Suprapubic skin (tissue), 4 donors: Measurements from ENCODE around the gene CNTN4. TPM values are rescaled to one million over a fixed set of nuclear protein-coding genes. Genes with fewer than 3 reads are reported as not detected.

Source experiments
- DNase-seq, 2 donors: peaks; one replicate each; pipeline ENCODE4 v3.0.0-alpha.2; 2019; ENCODE audit warnings: low spot score in 2 of 2
- H3K27ac ChIP-seq: fragments of 200-600 bp; sonication (generic); one replicate; pipeline ENCODE4 v1.5.1; 2019
- H3K27me3 ChIP-seq: fragments of 200-600 bp; sonication (generic); one replicate; pipeline ENCODE4 v1.5.1; 2019
- H3K36me3 ChIP-seq: fragments of 200-600 bp; sonication (generic); one replicate; pipeline ENCODE4 v1.5.1; 2019
- H3K4me1 ChIP-seq: fragments of 200-600 bp; sonication (generic); one replicate; pipeline ENCODE4 v1.5.1; 2019
- H3K4me3 ChIP-seq: fragments of 200-600 bp; sonication (generic); one replicate; pipeline ENCODE4 v1.5.1; 2019; ENCODE audit warnings: mild to moderate bottlenecking
- H3K9me3 ChIP-seq: fragments of 200-600 bp; sonication (generic); one replicate; pipeline ENCODE4 v1.5.1; 2019
- CTCF ChIP-seq, 2 donors: fragments of 200-600 bp in 1 of 2; fragments of 450-650 bp in 1 of 2; sonication (generic) in 1 of 2; IDR thresholded peaks; one replicate each; pipeline ENCODE4 v1.5.1; 2016 to 2019; ENCODE audit warnings: antibody characterized with exemption in 2 of 2, mild to moderate bottlenecking in 1 of 2, moderate library complexity in 1 of 2
- EP300 ChIP-seq: sonication (generic); formaldehyde crosslinking; IDR thresholded peaks from one replicate; pipeline ENCODE4 v1.6.1; 2017; ENCODE audit warnings: antibody characterized with exemption
- POLR2A ChIP-seq, 2 donors: fragments of 450-650 bp; IDR thresholded peaks; one replicate each; pipeline ENCODE4 v1.6.1; 2017; ENCODE audit warnings: antibody characterized with exemption in 2 of 2, mild to moderate bottlenecking in 2 of 2, moderate library complexity in 2 of 2
- POLR2AphosphoS5 ChIP-seq, 3 donors: sonication (generic); formaldehyde crosslinking; IDR thresholded peaks; one replicate each; pipeline ENCODE4 v1.6.1; 2017; ENCODE audit warnings: antibody characterized with exemption in 3 of 3
- WGBS: methylation state at CpG from one replicate; pipeline ENCODE4 v1.1.5; 2018; 5-methylcytosine and 5-hydroxymethylcytosine counted together
- total RNA-seq, 4 donors: library from RNA; depleted of rRNA; stranded (reverse); fragments of >200 nt; gene quantifications; one replicate each; pipeline ENCODE4 v1.1.0, GENCODE V29; 2016

CNTN4 gene
- total RNA-seq, 4 donors from 2014 or later, result 0.60 to 8.1 (median 7.5) TPM

DNA sequence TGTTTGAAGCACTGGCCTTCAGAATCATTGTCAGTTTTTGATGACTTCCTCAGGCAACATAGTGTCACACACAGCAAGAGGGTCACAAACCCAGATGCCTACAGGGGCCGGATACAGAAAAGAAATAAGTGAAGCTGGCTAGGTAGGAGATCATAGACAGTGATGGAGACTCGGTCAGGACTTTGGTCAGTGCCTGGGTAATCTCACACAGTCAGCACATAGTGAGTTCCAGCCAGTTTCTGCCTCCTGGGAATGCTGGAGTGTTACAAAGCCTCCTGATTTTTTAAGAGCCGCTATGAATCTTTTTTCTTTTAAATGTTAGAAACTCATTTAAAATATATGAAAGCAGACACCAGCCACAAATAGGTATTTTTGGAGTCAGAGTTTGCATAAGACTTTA lies 612.4 kb downstream of the CNTN4 start:
- WGBS, result 74% methylated on average over 3 of the region's 3 CpGs
- TF ChIP-seq POLR2A (IDR thresholded peaks at IDR 0.05) (no peak), POLR2AphosphoS5 (IDR thresholded peaks at IDR 0.05) (no peak), EP300 (no peak), CTCF (IDR thresholded peaks at IDR 0.05) (no peak)
- DNase-seq, result no peak

DNA sequence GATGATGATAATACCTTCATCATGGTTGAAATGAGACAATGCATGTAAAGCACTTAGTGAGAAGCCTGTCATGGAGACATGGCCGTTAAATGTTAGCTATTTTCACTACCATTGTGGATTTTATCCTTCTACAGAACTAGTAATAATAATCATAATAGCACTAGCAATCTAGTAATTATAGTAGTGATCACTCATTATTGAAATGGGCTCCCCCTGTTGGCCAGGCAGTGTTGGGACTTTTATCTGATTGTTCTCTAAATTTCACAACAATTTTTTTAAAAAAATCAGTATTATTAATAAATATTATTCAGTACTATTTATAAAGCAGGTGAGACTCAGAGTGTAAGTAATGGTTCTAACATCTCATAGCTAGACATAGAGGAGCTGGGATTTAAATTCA lies 615.3 kb downstream of the CNTN4 start:
- TF ChIP-seq POLR2A (IDR thresholded peaks at IDR 0.05) (no peak), CTCF (IDR thresholded peaks at IDR 0.05) (no peak), POLR2AphosphoS5 (IDR thresholded peaks at IDR 0.05) (no peak), EP300 (no peak)
- no peaks in the 10 kb centered on the region for H3K9me3 ChIP-seq
- DNase-seq, result no peak
- H3K27me3 ChIP-seq, result no peaks in the 10 kb centered on the region
- H3K36me3 ChIP-seq, result no peaks in the 10 kb centered on the region
- peaks cover 3% of the 10 kb centered on the region for H3K4me1 ChIP-seq
- no peak overlapping the region for H3K4me3 ChIP-seq
- no peak overlapping the region for H3K27ac ChIP-seq
- WGBS, result 83% methylated on average over 1 of the region's 1 CpG

More for the DNA sequence above, 612.4 kb downstream of the CNTN4 start:
- Histone ChIP-seq H3K27me3 (no peaks in the 10 kb centered on the region), H3K4me1 (peaks cover 3% of the 10 kb centered on the region), H3K27ac (no peak overlapping the region), H3K4me3 (no peak overlapping the region), H3K36me3 (no peaks in the 10 kb centered on the region), H3K9me3 (no peaks in the 10 kb centered on the region)

DNA sequence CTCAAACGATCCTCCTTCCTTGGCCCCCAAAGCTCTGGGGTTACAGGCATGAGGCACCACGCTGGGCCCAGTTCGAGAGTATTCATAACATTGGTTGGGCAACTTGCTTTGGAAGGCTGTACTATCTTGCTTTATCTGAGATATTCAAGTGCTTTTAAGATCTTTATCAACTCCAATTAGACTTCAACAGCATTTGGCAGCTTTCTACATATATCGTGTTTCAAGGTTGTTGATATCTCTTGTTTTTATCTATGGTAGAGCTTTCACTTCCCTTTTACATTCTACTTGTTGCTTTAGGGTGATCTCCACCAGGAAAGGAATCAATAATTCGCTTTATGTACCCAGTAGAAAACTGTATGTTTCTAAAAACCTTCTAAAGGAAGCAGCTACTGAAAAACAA lies 616.2 kb downstream of the CNTN4 start:
- TF ChIP-seq EP300 (no peak), CTCF (IDR thresholded peaks at IDR 0.05) (no peak), POLR2A (IDR thresholded peaks at IDR 0.05) (no peak), POLR2AphosphoS5 (IDR thresholded peaks at IDR 0.05) (no peak)
- Histone ChIP-seq H3K36me3 (no peaks in the 10 kb centered on the region), H3K4me1 (peaks cover 3% of the 10 kb centered on the region), H3K27ac (no peak overlapping the region), H3K9me3 (no peaks in the 10 kb centered on the region), H3K4me3 (no peak overlapping the region), H3K27me3 (no peaks in the 10 kb centered on the region)
- DNase-seq, result no peak
- WGBS, result 48% methylated on average over 5 of the region's 5 CpGs

GRCh38 chr3:2727101-2727500 lies 628.4 kb downstream of the CNTN4 start:
- no peaks in the 10 kb centered on the region for H3K9me3 ChIP-seq
- no peak overlapping the region for H3K27ac ChIP-seq
- DNase-seq, result no peak
- H3K4me3 ChIP-seq, result no peak overlapping the region
- TF ChIP-seq POLR2AphosphoS5 (IDR thresholded peaks at IDR 0.05) (no peak), POLR2A (IDR thresholded peaks at IDR 0.05) (no peak), CTCF (IDR thresholded peaks at IDR 0.05) (no peak), EP300 (no peak)
- H3K36me3 ChIP-seq, result no peaks in the 10 kb centered on the region
- H3K27me3 ChIP-seq, result no peaks in the 10 kb centered on the region
- no peaks in the 10 kb centered on the region for H3K4me1 ChIP-seq
- WGBS, result 74% methylated on average over 3 of the region's 3 CpGs

- H3K27me3 ChIP-seq, result no peaks in the 10 kb centered on the region
- no peak overlapping the region for H3K27ac ChIP-seq
- no peaks in the 10 kb centered on the region for H3K36me3 ChIP-seq
- no peaks in the 10 kb centered on the region for H3K4me1 ChIP-seq
- TF ChIP-seq POLR2AphosphoS5 (IDR thresholded peaks at IDR 0.05), result no peak
- TF ChIP-seq POLR2A (IDR thresholded peaks at IDR 0.05), result no peak
- no peak for TF ChIP-seq EP300
- no peak for TF ChIP-seq CTCF (IDR thresholded peaks at IDR 0.05)
- DNase-seq, result no peak
- WGBS, result 79% methylated on average over 8 of the region's 8 CpGs
- H3K4me3 ChIP-seq, result no peak overlapping the region
- no peaks in the 10 kb centered on the region for H3K9me3 ChIP-seq
Measured at GRCh38 chr3:2727610-2728318, 629.1 kb downstream of the CNTN4 start.
